Esophagus (tissue), 2 donors: ENCODE measurements around the gene LRRC39. TPM values are rescaled to one million over a fixed set of nuclear protein-coding genes. Genes with fewer than 3 reads are reported as not detected.
"Not testable (repeated sequence)": the region's sequence is repeated elsewhere in the genome, so short reads cannot be mapped to it uniquely, and the experiment has no call there.

Experiments
- H3K27ac ChIP-seq, 2 donors: one replicate each; pipeline ENCODE4 v1.5.1; 2013; ENCODE audit warnings: low read depth in 2 of 2, mild to moderate bottlenecking in 2 of 2, inconsistent platforms in 1 of 2, low read length in 1 of 2, moderate library complexity in 1 of 2
- H3K27me3 ChIP-seq, 2 donors: one replicate each; pipeline ENCODE4 v1.6.1; 2013; ENCODE audit warnings: low read length in 2 of 2, control low read depth in 1 of 2, mild to moderate bottlenecking in 1 of 2; ENCODE audit not compliant: insufficient read depth in 2 of 2, control insufficient read depth in 1 of 2
- H3K36me3 ChIP-seq, 2 donors: one replicate each; pipeline ENCODE4 v1.6.1; 2013; ENCODE audit warnings: low read length in 1 of 2; ENCODE audit not compliant: control insufficient read depth in 2 of 2, insufficient read depth in 2 of 2
- H3K4me1 ChIP-seq, 2 donors: one replicate each; pipeline ENCODE4 v1.6.1; 2013; ENCODE audit warnings: low read length in 1 of 2; ENCODE audit not compliant: control insufficient read depth in 2 of 2, insufficient read depth in 2 of 2
- H3K4me3 ChIP-seq, 2 donors: one replicate each; pipeline ENCODE4 v1.5.1; 2013; ENCODE audit warnings: low read length in 2 of 2, mild to moderate bottlenecking in 2 of 2, low read depth in 1 of 2, moderate library complexity in 1 of 2
- H3K9me3 ChIP-seq, 2 donors: one replicate each; pipeline ENCODE4 v1.6.1; 2013; ENCODE audit warnings: mild to moderate bottlenecking in 2 of 2, low read depth in 1 of 2, low read length in 1 of 2, moderate library complexity in 1 of 2; ENCODE audit not compliant: control insufficient read depth in 2 of 2, insufficient read depth in 1 of 2
- WGBS, 2 donors: extraction: QIAGEN DNeasy Blood & Tissue Kit; methylation state at CpG; one replicate each; pipeline ENCODE4 v1.1.7; 2013; 5-methylcytosine and 5-hydroxymethylcytosine counted together
- polyA plus RNA-seq, 2 donors: library from polyadenylated mRNA; stranded (reverse); fragments of 200-250 nt; gene quantifications; one replicate each; pipeline ENCODE4 v1.2.3, GENCODE V29; 2013
- donor health status: healthy with polysubstance abuse.
- donor health status: Bipolar disorder and iron deficiency.

Gene LRRC39
- polyA plus RNA-seq = 1 to 10 TPM in 1 of 2 donors, under 1 TPM in 1; 0.41 to 1.2 TPM

GRCh38 chr1:100178091-100178490, at the start of gene LRRC39:
LRRC39 (minus strand) TSS chr1:100178256; CDS start chr1:100168516, 9,740 bp downstream.
- Histone ChIP-seq H3K9me3 (no peaks in the 10 kb centered on the region), H3K27ac (no peak within 1 kb of the TSS), H3K4me1 (no peaks in the 10 kb centered on the region), H3K4me3 (no peak within 1 kb of the TSS), H3K36me3 (no peaks in the 10 kb centered on the region), H3K27me3 (no peaks in the 10 kb centered on the region)
- WGBS, 2 donors = 60 to 62% methylated on average over 5 of the region's 5 CpGs

DNA sequence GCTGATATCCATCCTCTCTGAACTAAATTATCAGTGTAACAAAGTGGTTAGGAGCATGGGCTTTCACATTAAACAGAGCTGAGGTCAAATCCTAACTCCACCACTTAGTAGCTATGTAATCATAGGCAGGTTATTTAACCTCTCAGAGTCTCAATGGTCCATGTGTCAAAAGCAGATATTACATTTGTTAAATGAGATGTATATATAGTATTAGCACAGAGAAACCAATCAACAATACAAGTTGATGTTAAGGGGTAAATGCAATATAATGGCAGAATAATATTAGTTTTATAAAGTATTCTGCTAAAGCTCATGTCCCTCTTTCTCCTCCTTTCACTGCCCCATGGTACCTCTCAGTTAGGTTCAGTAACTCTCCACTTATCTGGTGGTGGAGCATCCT, 44.4 kb upstream of the LRRC39 start:
- Histone ChIP-seq H3K4me1 (no peaks in the 10 kb centered on the region), H3K27ac (no peak overlapping the region), H3K9me3 (no peaks in the 10 kb centered on the region), H3K27me3 (no peaks in the 10 kb centered on the region), H3K4me3 (no peak overlapping the region), H3K36me3 (no peaks in the 10 kb centered on the region)

DNA sequence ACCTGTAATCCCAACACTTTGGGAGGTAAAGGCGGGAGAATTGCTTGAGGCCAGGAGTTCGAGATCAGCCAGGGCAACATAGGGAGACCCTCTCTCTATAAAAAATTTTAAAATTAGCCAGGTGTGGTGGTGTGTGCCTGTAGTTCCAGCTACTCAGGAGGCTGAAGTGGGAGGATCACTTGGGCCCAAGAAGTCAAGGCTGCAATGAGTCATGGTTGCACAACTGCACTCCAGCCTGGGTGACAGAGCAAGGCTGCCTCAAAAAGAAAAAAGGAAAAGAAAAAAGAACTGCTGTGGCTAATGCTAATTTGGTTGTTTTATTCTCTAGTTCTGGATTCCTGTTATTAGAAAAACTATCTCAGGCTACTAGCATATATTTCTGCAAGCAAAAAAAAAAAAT, 41.8 kb upstream of the LRRC39 start:
- WGBS, 2 donors = 97% methylated on average over 2 of the region's 2 CpGs
- Histone ChIP-seq H3K27ac (no peak overlapping the region), H3K9me3 (no peaks in the 10 kb centered on the region), H3K4me3 (no peak overlapping the region), H3K4me1 (no peaks in the 10 kb centered on the region), H3K27me3 (no peaks in the 10 kb centered on the region), H3K36me3 (no peaks in the 10 kb centered on the region)

DNA sequence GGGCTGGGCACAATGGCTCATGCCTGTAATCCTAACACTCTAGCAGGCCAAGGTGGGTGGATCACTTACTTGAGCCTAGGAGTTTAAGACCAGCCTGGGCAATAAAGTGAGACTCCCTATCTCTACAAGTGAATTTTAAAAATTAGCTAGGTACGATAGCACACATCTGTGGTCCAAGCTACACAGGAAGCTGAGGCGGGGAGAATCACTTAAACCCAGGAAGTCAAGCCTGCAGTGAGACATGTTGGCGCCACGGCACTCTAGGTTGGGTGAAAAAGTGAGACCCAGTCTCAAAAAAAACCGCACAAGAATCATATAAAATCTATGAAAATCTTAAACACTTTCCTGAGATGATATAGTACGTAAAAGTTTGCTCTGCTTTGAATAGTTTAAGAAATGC, 41.4 kb upstream of the LRRC39 start:
- Histone ChIP-seq H3K36me3 (peaks cover 0 to 1% of the 10 kb centered on the region in 2 donors), H3K9me3 (no peaks in the 10 kb centered on the region), H3K4me3 (no peak overlapping the region), H3K27me3 (no peaks in the 10 kb centered on the region), H3K4me1 (no peaks in the 10 kb centered on the region), H3K27ac (no peak overlapping the region)
- 79 to 80% methylated on average over 6 of the region's 6 CpGs for WGBS, 2 donors

GRCh38 chr1:100217834-100218233, 39.8 kb upstream of the LRRC39 start:
- Histone ChIP-seq H3K36me3 (peaks cover 0 to 7% of the 10 kb centered on the region in 2 donors), H3K27ac (no peak overlapping the region), H3K27me3 (no peaks in the 10 kb centered on the region), H3K4me3 (no peak overlapping the region), H3K9me3 (no peaks in the 10 kb centered on the region), H3K4me1 (no peaks in the 10 kb centered on the region)
- 70 to 77% methylated on average over 2 of the region's 2 CpGs for WGBS, 2 donors

GRCh38 chr1:100215101-100215500, 37.0 kb upstream of the LRRC39 start:
- no peaks in the 10 kb centered on the region for H3K9me3 ChIP-seq
- H3K36me3 ChIP-seq = peaks cover 5 to 10% of the 10 kb centered on the region in 2 donors
- no peaks in the 10 kb centered on the region for H3K27me3 ChIP-seq
- H3K27ac ChIP-seq = no peak overlapping the region
- WGBS, 2 donors = 88 to 92% methylated on average over 1 of the region's 1 CpG
- no peaks in the 10 kb centered on the region for H3K4me1 ChIP-seq
- H3K4me3 ChIP-seq = no peak overlapping the region

DNA sequence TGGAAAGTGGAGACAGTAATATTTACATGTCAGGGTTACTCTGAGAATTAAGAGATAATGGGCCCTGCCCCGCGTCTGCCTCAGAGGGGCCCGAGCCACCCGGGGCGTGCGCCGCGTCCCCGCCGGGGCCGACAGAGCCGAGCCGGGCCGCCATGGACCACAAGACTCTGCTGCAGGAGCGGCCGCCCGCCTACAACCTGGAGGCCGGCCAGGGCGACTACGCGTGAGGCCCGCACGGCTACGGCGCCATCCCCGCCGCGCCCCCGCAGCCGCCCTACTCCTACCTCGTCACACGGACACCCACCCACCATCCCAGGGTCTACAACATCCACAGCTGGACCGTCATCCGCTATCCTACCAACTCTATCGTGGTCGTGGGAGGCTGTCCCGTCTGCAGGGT, 35.1 kb upstream of the LRRC39 start:
- Histone ChIP-seq H3K36me3 (peaks cover 5 to 10% of the 10 kb centered on the region in 2 donors), H3K27ac (no peak overlapping the region)

GRCh38 chr1:100206301-100206700, 28.2 kb upstream of the LRRC39 start:
- no peaks in the 10 kb centered on the region for H3K9me3 ChIP-seq
- no peaks in the 10 kb centered on the region for H3K27me3 ChIP-seq
- 95 to 100% methylated on average over 2 of the region's 2 CpGs for WGBS, 2 donors
- no peaks in the 10 kb centered on the region for H3K4me1 ChIP-seq
- peaks cover 0 to 2% of the 10 kb centered on the region in 2 donors for H3K36me3 ChIP-seq
- no peak overlapping the region for H3K27ac ChIP-seq
- no peak overlapping the region for H3K4me3 ChIP-seq

More for the DNA sequence above, 35.1 kb upstream of the LRRC39 start:
- 98 to 99% methylated on average over 37 of the region's 37 CpGs for WGBS, 2 donors
- H3K4me1 ChIP-seq = no peaks in the 10 kb centered on the region
- H3K9me3 ChIP-seq = no peaks in the 10 kb centered on the region
- no peaks in the 10 kb centered on the region for H3K27me3 ChIP-seq
- H3K4me3 ChIP-seq = no peak overlapping the region

DNA sequence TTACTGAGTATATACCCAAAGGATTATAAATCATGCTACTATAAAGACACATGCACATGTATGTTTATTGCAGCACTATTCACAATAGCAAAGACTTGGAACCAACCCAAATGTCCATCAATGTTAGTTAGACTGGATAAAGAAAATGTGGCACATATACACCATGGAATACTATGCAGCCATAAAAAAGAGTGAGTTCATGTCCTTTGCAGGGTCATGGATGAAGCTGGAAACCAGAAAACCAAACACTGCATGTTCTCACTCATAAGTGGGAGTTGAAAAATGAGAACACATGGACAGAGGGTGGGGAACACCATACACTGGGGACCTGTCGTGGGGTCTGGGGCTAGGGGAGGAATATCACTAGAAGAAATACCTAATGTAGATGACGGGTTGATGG, 27.5 kb upstream of the LRRC39 start:
- 93 to 97% methylated on average over 2 of the region's 2 CpGs for WGBS, 2 donors
- not testable (repeated sequence) for H3K4me1 ChIP-seq, H3K27ac ChIP-seq, H3K9me3 ChIP-seq, H3K36me3 ChIP-seq, H3K4me3 ChIP-seq, H3K27me3 ChIP-seq

DNA sequence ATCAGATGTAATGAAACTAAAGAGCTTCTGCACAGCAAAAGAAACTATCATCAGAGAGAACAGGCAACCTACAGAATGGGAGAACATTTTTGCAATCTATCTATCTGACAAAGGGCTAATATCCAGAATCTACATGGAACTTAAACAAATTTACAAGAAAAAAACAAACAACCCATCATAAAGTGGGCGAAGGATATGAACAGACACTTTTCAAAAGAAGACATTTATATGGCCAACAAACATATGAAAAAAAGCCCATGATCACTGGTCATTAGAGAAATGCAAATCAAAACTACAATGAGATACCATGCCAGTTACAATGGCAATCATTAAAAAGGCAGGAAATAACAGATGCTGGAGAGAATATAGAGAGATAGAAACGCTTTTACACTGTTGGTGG, 27.0 kb upstream of the LRRC39 start:
- not testable (repeated sequence) for H3K27ac ChIP-seq, H3K9me3 ChIP-seq, H3K4me1 ChIP-seq, H3K4me3 ChIP-seq, H3K27me3 ChIP-seq, H3K36me3 ChIP-seq
- 96 to 97% methylated on average over 2 of the region's 2 CpGs for WGBS, 2 donors
